Measurements from ENCODE around the gene TNFRSF13B. TPM values are rescaled to one million over a fixed set of nuclear protein-coding genes. Genes with fewer than 3 reads are reported as not detected.

Gene TNFRSF13B
- total RNA-seq, 1 experiment from 2014 or later: not detected

GRCh38 chr17:16952401-16952800 is 19.5 kb downstream of the TNFRSF13B start:
- Histone ChIP-seq H3F3A (ENCODE audit: insufficient read depth, low read depth) (0 out of 2 replicates have a peak, but pooled peaks cover 2% of the 10 kb centered on the region), H3K4me1 (replicated peaks; ENCODE audit: insufficient read depth) (peaks cover 1% of the 10 kb centered on the region), H3K9me2 (ENCODE audit: insufficient read depth) (no peaks in the 10 kb centered on the region), H3K4me3 (no peak overlapping the region), H3K9me3 (ENCODE audit: insufficient read depth, low read depth) (peaks cover 13% of the 10 kb centered on the region; the same call in 1 of the 2 replicates), H3K36me3 (ENCODE audit: low read depth) (no peaks in the 10 kb centered on the region), H3K27me3 (ENCODE audit: insufficient read depth, low read depth) (no peaks in the 10 kb centered on the region), H2AFZ (no peak overlapping the region), H3K27ac (no peak overlapping the region), H4K20me1 (ENCODE audit: insufficient read depth) (no peaks in the 10 kb centered on the region), H3K79me2 (ENCODE audit: low read depth) (no peaks in the 10 kb centered on the region), H3K4me2 (no peak overlapping the region)
- CTCF ChIA-PET: no interaction called here
- POLR2A ChIA-PET (ENCODE audit: unreplicated experiment): no interaction called here
- no peak for DNase-seq
- no TSS peak for BruUV-seq (replicated peaks)
- TF ChIP-seq, protein P1, sequence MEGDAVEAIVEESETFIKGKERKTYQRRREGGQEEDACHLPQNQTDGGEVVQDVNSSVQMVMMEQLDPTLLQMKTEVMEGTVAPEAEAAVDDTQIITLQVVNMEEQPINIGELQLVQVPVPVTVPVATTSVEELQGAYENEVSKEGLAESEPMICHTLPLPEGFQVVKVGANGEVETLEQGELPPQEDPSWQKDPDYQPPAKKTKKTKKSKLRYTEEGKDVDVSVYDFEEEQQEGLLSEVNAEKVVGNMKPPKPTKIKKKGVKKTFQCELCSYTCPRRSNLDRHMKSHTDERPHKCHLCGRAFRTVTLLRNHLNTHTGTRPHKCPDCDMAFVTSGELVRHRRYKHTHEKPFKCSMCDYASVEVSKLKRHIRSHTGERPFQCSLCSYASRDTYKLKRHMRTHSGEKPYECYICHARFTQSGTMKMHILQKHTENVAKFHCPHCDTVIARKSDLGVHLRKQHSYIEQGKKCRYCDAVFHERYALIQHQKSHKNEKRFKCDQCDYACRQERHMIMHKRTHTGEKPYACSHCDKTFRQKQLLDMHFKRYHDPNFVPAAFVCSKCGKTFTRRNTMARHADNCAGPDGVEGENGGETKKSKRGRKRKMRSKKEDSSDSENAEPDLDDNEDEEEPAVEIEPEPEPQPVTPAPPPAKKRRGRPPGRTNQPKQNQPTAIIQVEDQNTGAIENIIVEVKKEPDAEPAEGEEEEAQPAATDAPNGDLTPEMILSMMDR (conservative IDR thresholded peaks at IDR 0.05): no peak
- TF ChIP-seq EZH2 (IDR thresholded peaks at IDR 0.05; ENCODE audit: low read depth): no peak
- intact Hi-C loops (cut with micrococcal nuclease; ENCODE audit: unreplicated experiment): no loop called here

GRCh38 chr17:16950488-16950887 is 21.4 kb downstream of the TNFRSF13B start:
- CTCF ChIA-PET: no interaction called here

DNA sequence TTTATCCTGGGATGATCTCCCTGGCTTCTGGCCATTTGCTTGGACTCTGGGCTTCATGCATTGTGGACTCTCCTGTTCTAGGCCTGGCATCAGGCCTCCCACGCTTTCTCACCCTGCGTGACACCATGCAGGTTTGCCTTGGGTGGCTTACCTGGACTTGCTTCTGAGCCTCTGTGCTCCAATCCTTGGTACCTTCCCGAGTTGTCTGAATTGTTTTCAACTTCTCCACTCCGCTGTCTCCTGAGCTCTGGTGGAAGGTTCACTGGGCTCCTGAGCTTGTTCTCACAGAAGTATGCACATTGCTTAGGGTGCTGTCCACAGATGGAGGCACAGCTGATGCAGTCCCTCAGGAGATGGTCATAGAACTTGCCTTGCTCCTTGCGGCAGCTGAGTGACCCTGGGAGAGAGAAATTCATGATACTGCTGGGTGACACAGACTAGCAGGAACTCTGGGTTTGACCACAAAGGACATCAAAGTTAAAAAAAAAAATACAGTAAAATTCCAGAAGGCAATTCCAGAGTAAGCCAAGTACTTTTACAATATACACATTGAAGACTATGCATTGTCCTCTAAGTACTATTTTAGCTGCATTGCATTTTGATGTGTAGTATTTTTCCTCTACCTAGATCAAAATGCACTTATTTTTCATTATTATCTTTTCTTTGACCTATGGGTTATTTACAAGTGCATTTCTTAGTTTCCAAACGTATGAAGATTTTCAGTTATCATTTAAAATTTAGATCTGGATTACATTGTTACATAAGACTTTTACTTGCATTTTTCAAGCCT is 23.1 kb downstream of the TNFRSF13B start:
- Histone ChIP-seq H3K27ac (no peak overlapping the region), H3K36me3 (ENCODE audit: low read depth) (no peaks in the 10 kb centered on the region), H2AFZ (no peak overlapping the region), H3K9me3 (ENCODE audit: insufficient read depth, low read depth) (0 out of 2 replicates have a peak, but pooled peaks cover 5% of the 10 kb centered on the region), H3K4me2 (no peak overlapping the region), H3K9me2 (ENCODE audit: insufficient read depth) (no peaks in the 10 kb centered on the region), H3F3A (ENCODE audit: insufficient read depth, low read depth) (0 out of 2 replicates have a peak, but pooled peaks cover 12% of the 10 kb centered on the region), H3K4me3 (no peak overlapping the region), H3K27me3 (ENCODE audit: insufficient read depth, low read depth) (no peaks in the 10 kb centered on the region), H3K4me1 (replicated peaks; ENCODE audit: insufficient read depth) (peaks cover 11% of the 10 kb centered on the region), H4K20me1 (ENCODE audit: insufficient read depth) (no peaks in the 10 kb centered on the region), H3K79me2 (ENCODE audit: low read depth) (no peaks in the 10 kb centered on the region)
- ChIA-PET CTCF (no interaction called here), POLR2A (ENCODE audit: unreplicated experiment) (no interaction called here)
- BruUV-seq (replicated peaks): no TSS peak
- no peak for TF ChIP-seq EZH2 (IDR thresholded peaks at IDR 0.05; ENCODE audit: low read depth)
- TF ChIP-seq, protein P1 (conservative IDR thresholded peaks at IDR 0.05): no peak
- DNase-seq: no peak
- intact Hi-C loops (cut with micrococcal nuclease; ENCODE audit: unreplicated experiment): no loop called here

More at GRCh38 chr17:16950488-16950887, 21.4 kb downstream of the TNFRSF13B start:
- H4K20me1 ChIP-seq (ENCODE audit: insufficient read depth): no peaks in the 10 kb centered on the region
- DNase-seq: no peak
- BruUV-seq (replicated peaks): no TSS peak
- H3K9me3 ChIP-seq (ENCODE audit: insufficient read depth, low read depth): 0 out of 2 replicates have a peak, but pooled peaks cover 5% of the 10 kb centered on the region
- H3K79me2 ChIP-seq (ENCODE audit: low read depth): no peaks in the 10 kb centered on the region
- TF ChIP-seq, protein P1 (conservative IDR thresholded peaks at IDR 0.05): no peak
- no peak for TF ChIP-seq EZH2 (IDR thresholded peaks at IDR 0.05; ENCODE audit: low read depth)
- H3K4me3 ChIP-seq: no peak overlapping the region
- intact Hi-C loops (cut with micrococcal nuclease; ENCODE audit: unreplicated experiment): no loop called here
- no peaks in the 10 kb centered on the region for H3K36me3 ChIP-seq (ENCODE audit: low read depth)
- H3F3A ChIP-seq (ENCODE audit: insufficient read depth, low read depth): 0 out of 2 replicates have a peak, but pooled peaks cover 12% of the 10 kb centered on the region
- no peaks in the 10 kb centered on the region for H3K9me2 ChIP-seq (ENCODE audit: insufficient read depth)
- POLR2A ChIA-PET (ENCODE audit: unreplicated experiment): no interaction called here
- no peak overlapping the region for H3K4me2 ChIP-seq
- peaks cover 11% of the 10 kb centered on the region for H3K4me1 ChIP-seq (replicated peaks; ENCODE audit: insufficient read depth)
- H2AFZ ChIP-seq: no peak overlapping the region
- H3K27me3 ChIP-seq (ENCODE audit: insufficient read depth, low read depth): no peaks in the 10 kb centered on the region
- H3K27ac ChIP-seq: no peak overlapping the region
